ENCODE measurements around the gene PRLR.

The PRLR gene

DNA sequence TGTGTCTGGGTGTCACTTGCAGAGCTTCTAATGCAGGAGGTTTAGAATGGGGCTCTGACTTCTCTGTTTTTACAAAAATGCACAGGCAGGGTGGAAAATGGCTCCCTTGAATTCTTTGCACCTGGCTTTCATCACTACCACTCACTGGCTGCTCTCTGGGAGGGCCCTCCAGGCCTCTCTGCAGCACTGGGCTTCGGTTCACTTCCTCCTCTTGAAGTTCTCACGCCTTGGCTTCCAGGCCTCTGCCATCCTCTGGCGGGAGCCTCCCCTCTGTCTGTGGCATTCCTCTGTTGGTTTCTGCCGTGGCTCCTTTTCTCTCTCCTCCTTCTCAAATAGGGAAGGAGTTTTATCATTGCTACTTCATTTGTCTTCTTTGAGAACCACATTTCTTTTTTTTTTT lies 2.8 kb upstream of the PRLR start:
- no peak for DNase-seq

GRCh38 chr5:35232124-35232523 lies 1.8 kb upstream of the PRLR start:
- DNase-seq, result no peak

DNA sequence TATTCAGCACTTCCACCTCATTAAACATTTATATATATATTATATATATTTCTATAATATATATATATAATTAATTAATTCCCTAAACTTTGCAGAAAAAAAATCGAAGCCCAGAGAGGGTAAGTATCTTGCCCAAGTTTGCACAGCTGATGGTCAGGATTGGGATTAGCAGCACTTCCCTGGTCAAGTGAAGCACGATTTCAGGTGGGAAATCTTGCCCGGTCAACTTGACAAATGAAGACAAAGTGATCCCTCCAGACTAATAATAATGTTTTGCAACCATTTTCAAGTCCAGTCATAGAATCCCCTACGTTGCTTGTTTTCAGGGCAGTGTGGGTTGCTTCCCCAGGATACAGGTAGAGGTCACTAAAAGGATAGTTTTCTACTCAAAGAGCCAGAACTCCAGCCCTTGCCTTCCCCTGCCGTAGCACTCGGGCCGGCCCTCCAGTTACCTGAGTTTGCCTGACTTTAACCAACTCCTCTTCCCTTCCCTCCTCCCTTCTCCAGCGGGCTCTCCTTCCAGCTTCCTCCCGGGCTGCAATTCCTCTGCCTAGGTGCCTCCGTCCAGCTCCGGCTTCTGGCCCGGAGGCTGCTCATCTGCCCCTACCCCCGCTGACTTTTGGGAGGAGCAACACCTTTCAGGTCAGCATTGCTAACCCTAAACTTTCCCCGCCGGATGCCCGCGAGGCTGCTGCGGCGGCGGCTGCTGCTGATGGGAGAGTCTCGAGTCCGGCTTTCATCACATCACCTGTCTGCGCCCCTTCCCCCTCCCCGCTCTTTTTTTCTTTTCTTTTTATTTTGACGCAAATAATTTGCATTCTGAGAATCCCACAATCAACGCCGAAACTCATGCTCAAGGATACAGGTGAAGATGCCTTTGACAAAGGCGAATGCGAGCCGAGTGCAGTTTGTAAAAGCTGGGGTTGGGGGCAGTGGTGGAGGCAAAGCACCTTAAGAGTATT lies 930 bp downstream of the PRLR start:
- DNase-seq, result peak; percentile 29

- DNase-seq, result no peak
Measured at GRCh38 chr5:35228310-35228709, 2.0 kb downstream of the PRLR start.

- DNase-seq, result no peak
Measured at GRCh38 chr5:35227720-35228119, 2.6 kb downstream of the PRLR start.

DNA sequence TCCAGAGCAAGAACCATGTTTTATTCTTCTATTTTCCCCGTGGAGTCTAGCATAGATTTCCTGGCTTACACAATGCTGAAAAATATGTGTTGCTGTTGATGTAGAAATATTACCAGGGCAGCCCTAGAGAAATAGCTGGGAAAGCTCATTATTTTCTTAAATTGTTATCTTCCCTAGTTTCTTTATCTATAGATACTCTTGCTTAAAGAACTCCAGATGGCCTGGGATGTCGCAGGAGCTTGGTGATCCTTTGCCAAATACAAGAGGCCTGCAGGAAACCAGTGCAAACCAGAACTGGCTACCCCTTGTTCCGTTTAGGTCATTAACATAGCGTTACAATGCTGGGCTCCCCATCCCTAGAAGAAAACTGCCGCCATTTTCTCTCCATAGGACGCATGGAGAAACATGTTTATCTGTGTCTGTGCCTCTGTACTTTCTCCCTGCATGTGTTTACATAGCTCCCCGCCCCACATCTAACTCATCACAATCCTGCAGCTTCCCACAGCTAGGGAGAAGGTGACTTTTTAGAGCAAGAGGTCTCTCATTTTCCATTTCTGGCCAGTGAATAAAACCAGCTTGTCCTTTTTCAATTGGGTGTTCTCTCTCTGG lies 6.4 kb downstream of the PRLR start:
- no peak for DNase-seq

DNA sequence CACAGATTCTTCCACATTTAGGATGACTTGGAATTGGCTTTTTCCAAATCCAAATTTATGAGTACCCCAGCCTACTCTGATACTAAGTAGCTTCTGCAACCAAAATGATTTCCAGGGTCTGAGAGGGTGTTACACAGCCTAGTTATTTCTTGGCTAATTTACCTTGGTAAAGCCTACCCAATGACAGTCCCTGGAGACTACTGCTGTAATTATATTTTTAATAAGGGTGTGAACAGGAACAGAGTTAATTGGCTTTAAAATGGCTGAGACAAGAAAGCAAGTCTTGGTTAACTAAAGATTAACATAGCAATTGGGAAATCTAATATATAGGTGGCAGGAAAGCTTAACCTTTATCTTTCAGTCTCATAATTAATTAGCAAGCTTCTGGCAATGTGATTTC lies 9.3 kb downstream of the PRLR start:
- no peak for DNase-seq

GRCh38 chr5:35218981-35219380 lies 11.3 kb downstream of the PRLR start:
- DNase-seq, result no peak

- no peak for DNase-seq
Measured at GRCh38 chr5:35214051-35214450, 16.2 kb downstream of the PRLR start.

- no peak for DNase-seq
Measured at GRCh38 chr5:35213608-35214007, 16.7 kb downstream of the PRLR start.

DNA sequence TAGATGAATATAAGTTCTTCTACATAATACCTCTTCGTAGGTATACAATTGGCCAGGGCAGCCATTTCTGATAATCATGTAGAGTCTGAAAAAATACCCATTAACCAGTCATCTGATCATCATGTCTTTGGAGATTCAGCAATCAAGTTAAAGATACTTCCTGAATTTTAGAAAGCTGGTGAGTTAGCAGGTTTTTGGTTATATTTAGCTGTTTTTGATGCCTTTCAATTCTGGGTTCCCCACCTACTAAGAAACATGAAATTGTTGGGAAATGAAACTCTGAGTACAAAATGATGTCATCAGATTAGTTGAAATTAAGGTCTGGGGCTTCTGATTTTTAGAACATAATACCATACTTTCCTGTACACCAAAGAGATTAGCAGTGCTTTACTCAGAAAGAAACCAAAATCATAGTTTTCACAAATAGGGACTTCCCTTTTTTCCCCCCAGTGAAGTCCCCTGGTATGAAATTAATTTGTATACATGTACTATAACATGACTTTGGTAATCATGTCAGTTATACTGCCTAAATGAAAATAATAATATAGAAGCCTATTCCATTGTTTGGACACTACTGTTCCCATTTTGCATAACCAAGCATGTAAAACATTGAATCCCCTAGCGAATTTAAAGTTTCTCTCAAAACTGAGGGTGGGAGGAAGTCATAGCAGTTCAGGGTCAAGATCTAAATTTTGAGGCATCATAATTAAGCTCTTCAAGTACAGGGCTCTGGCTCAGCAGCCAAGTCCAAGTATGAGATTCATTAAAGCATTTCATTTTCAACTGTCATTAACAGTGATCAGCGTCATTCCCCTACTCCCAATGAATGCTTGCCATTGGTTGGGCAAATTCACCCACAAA lies 17.9 kb downstream of the PRLR start:
- DNase-seq, result no peak

GRCh38 chr5:35209862-35210261 lies 20.4 kb downstream of the PRLR start:
- DNase-seq, result no peak

GRCh38 chr5:35205606-35206005 lies 24.7 kb downstream of the PRLR start:
- DNase-seq, result no peak

- DNase-seq, result no peak
Measured at GRCh38 chr5:35205186-35205585, 25.1 kb downstream of the PRLR start.

- DNase-seq, result no peak
Measured at GRCh38 chr5:35203403-35203802, 26.9 kb downstream of the PRLR start.

DNA sequence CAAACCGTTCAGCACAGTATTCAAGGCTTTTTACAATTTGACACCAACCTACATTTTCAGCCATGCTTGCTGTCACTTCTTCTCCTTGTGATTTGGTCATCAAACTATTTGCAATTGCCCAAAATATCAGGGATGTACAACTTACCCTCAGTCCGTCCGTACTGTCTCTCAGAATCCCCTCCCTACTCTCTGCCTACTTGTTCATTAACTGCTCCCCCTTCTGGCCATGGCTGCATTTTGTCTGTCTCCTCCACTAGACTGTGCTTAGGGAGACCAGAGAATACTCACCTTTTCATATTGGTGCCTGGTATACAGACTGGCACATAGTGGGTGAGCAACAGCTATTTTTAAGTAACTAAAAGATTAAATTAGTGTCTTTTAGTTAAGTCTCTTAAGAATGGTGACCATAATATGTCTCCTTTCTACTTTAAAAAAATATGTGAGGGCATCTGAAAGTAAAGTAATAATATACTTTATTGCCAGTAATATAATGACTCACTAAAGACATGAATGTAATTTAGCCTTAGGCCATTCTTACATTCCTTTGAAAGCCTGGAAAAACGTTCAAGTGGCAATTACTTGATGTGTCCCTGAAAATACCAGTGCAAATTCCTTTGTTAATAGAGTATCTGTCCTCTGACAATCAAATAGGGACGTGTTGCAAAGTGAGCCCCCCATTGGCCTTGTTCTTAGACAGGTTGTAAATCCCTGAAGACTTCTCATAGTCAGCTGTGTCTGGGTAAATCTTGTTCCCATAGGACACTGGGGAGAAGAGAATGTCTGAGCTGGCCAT lies 27.8 kb downstream of the PRLR start:
- DNase-seq, result no peak

- DNase-seq, result no peak
Measured at GRCh38 chr5:35201291-35201690, 29.0 kb downstream of the PRLR start.

DNA sequence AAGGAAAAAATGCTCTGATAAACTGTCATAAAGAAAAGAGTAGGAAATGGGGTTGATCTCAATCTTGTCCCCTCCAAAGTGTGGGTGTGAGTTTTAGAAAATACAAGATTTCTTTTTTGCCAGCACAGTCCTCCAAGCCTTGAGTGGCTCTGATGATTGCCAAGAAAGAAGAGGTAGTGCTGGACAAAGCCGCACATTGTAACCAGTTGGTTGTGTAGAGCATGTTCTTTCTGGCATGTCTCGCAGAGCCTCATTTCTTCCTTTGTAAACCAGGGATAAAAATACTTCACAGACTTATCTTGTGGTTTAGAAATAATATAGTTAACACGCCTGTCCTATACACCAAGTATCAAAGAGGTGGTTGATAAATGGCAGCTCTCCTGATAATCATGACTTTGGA lies 30.4 kb downstream of the PRLR start:
- DNase-seq, result no peak

- DNase-seq, result peak; percentile 61
Measured at GRCh38 chr5:35198686-35199085, 31.6 kb downstream of the PRLR start.

DNA sequence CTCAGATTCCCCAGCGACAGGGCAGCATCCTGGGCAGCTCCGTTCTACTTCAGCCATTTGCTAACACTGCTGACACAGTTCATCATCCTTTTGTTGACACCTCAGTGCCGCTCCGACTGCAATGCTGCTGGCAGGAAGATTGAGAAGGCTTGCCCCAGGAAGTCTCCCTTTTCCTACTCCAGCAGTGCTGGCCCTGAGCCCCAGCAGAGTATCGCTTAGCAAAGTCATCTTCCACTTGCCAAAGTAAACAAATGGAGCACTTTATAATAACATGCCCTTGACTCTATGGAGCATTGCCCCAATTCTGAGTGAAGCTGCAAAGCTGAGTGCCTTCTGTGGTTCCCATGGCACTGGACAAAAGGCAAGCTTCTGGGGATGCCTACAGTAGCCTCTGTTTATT lies 32.2 kb downstream of the PRLR start:
- peak; percentile 47 for DNase-seq

DNA sequence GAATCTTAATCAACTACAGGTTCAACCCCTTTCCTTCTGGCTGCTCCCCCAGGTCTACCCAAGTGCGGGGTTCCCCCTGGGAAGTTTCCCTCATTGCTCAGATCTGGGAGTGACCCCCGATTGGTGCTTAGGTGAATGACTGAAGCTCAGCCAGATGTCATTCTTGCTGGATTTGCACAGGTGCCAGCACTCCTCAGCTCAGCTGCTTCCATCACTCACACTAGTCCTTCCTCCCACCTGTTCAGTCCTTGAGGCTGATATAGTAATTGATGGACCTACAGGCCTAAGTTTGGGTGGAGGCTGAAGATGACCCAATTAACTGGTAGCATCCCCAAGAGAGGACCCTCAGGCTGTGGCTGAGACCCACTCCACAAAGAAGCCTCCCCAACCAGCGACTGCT lies 32.9 kb downstream of the PRLR start:
- no peak for DNase-seq

GRCh38 chr5:35195472-35195852 lies 34.8 kb downstream of the PRLR start:
- DNase-seq, result no peak

Data from right hindlimb (tissue), 1 donor.